GM12872 (cell line): Measurements from ENCODE around the gene DHRS12.

Source experiments
- CTCF ChIP-seq: IDR thresholded peaks from 3 replicates; pipeline ENCODE4 v1.5.1; 2011; ENCODE audit warnings: low read depth, mild to moderate bottlenecking, low read length, moderate library complexity; ENCODE audit not compliant: insufficient read depth

The DHRS12 gene

GRCh38 chr13:51737609-51738008 lies 66.4 kb downstream of the DHRS12 start:
- TF ChIP-seq CTCF, result no peak

GRCh38 chr13:51734786-51735185 lies 69.2 kb downstream of the DHRS12 start:
- no peak for TF ChIP-seq CTCF

GRCh38 chr13:51733374-51734298 lies 70.3 kb downstream of the DHRS12 start:
- no peak for TF ChIP-seq CTCF

- no peak for TF ChIP-seq CTCF
Measured at GRCh38 chr13:51731759-51732158, 72.2 kb downstream of the DHRS12 start.

- TF ChIP-seq CTCF, result no peak
Measured at GRCh38 chr13:51730927-51731326, 73.0 kb downstream of the DHRS12 start.

- TF ChIP-seq CTCF, result no peak
Measured at GRCh38 chr13:51729866-51730553, 74.0 kb downstream of the DHRS12 start.

- TF ChIP-seq CTCF, result no peak
Measured at GRCh38 chr13:51728972-51729371, 75.0 kb downstream of the DHRS12 start.
